HepG2 (cell line): ENCODE measurements around the gene BTBD19. TPM values are rescaled to one million over a fixed set of nuclear protein-coding genes. Genes with fewer than 3 reads are reported as not detected.

ENCODE experiments used
- AKAP8 ChIP-seq: sonication (generic); formaldehyde crosslinking; IDR thresholded peaks from 2 replicates; pipeline ENCODE4 v1.5.1; 2020; ENCODE audit warnings: mild to moderate bottlenecking, missing genetic modification reagents
- BCL6 ChIP-seq: IDR thresholded peaks from 2 replicates; pipeline ENCODE4 v1.6.1; 2016; ENCODE audit warnings: missing genetic modification reagents, missing compliant biosample characterization
- FIP1L1 ChIP-seq: fragments of 200-400 bp; formaldehyde crosslinking; IDR thresholded peaks from 2 replicates; pipeline ENCODE4 v1.6.1; 2018; ENCODE audit warnings: low read depth, mild to moderate bottlenecking, low read length, moderate library complexity, borderline replicate concordance; ENCODE audit not compliant: insufficient read depth
- KLF11 ChIP-seq: IDR thresholded peaks from 2 replicates; pipeline ENCODE4 v1.6.1; 2016; ENCODE audit warnings: missing compliant biosample characterization
- NFYB ChIP-seq: sonication (generic); formaldehyde crosslinking; IDR thresholded peaks from 2 replicates; pipeline ENCODE4 v1.4.0; 2020; ENCODE audit warnings: missing genetic modification reagents
- PHF21A ChIP-seq: sonication (generic); formaldehyde crosslinking; IDR thresholded peaks from 2 replicates; pipeline ENCODE4 v1.5.0; 2020; ENCODE audit warnings: mild to moderate bottlenecking, missing genetic modification reagents
- PITX1 ChIP-seq: sonication (generic); formaldehyde crosslinking; IDR thresholded peaks from 2 replicates; pipeline ENCODE4 v1.5.1; 2020; ENCODE audit warnings: mild to moderate bottlenecking, missing genetic modification reagents
- PLRG1 ChIP-seq: fragments of 450-650 bp; conservative IDR thresholded peaks from 2 replicates; pipeline ENCODE4 v1.6.1; 2016
- RORA ChIP-seq: sonication (generic); formaldehyde crosslinking; IDR thresholded peaks from 2 replicates; pipeline ENCODE4 v1.5.0; 2020; ENCODE audit warnings: mild to moderate bottlenecking, missing genetic modification reagents, moderate library complexity
- YY1 ChIP-seq: IDR thresholded peaks from 2 replicates; pipeline ENCODE4 v1.6.1; 2011; ENCODE audit warnings: low read length, low read depth, moderate library complexity, mild to moderate bottlenecking; ENCODE audit not compliant: insufficient read depth, insufficient replicate concordance
- ZFP36 ChIP-seq: fragments of 150-350 bp; IDR thresholded peaks from 2 replicates; pipeline ENCODE4 v1.6.1; 2018; ENCODE audit warnings: borderline replicate concordance, low read length, low read depth; ENCODE audit not compliant: partially characterized antibody
- ZNF543 ChIP-seq: sonication (generic); formaldehyde crosslinking; IDR thresholded peaks from 2 replicates; pipeline ENCODE4 v1.4.0; 2020; ENCODE audit warnings: mild to moderate bottlenecking, missing genetic modification reagents
- ZNF547 ChIP-seq: sonication (generic); formaldehyde crosslinking; IDR thresholded peaks from 2 replicates; pipeline ENCODE4 v1.5.1; 2020; ENCODE audit warnings: mild to moderate bottlenecking, missing genetic modification reagents
- ZNF800 ChIP-seq: sonication (generic); formaldehyde crosslinking; IDR thresholded peaks from 2 replicates; pipeline ENCODE4 v1.4.0; 2020; ENCODE audit warnings: missing genetic modification reagents
- ZUFSP ChIP-seq: sonication (generic); formaldehyde crosslinking; IDR thresholded peaks from 2 replicates; pipeline ENCODE4 v1.9.0; 2021; ENCODE audit warnings: missing genetic modification reagents, mild to moderate bottlenecking, borderline replicate concordance
- polyA plus RNA-seq, 8 experiments: library from polyadenylated mRNA; depleted of rRNA in 3 of 8; stranded (reverse) in 7 of 8; unstranded in 1 of 8; fragments of >200 nt; fragmentation: Illumina TruSeq in 4 of 8; extraction: Trizol in 4 of 8; gene quantifications; 2 replicates each; pipeline versions ENCODE4 v1.2.1 to v1.2.3, GENCODE V29; 2011 to 2016; ENCODE audit warnings: low read depth in 4 of 8, missing spikeins in 1 of 8, mixed read lengths in 1 of 8; ENCODE audit not compliant: insufficient read depth in 1 of 8
- total RNA-seq, 5 experiments: library from RNA; depleted of rRNA; stranded (reverse); fragments of >200 nt; fragmentation: Illumina TruSeq; extraction: Trizol; gene quantifications; 2 replicates each; pipeline ENCODE4 v1.2.3, GENCODE V29; 2016; ENCODE audit warnings: low read depth in 1 of 5
- TF ChIP-seq, protein P1 (sequence below): sonication (generic); formaldehyde crosslinking; IDR thresholded peaks from 2 replicates; pipeline ENCODE4 v1.4.0; 2020; ENCODE audit warnings: missing genetic modification reagents
- TF ChIP-seq, protein P2 (sequence below): sonication (generic); formaldehyde crosslinking; IDR thresholded peaks from 2 replicates; pipeline ENCODE4 v1.4.0; 2020; ENCODE audit warnings: missing genetic modification reagents

Gene BTBD19
- total and polyA plus RNA-seq, 2 of the 13 experiments (the other 11 are each of a cell fraction or from before 2014, with no cell fraction given) = 2.7 to 6.7 TPM

- TF ChIP-seq PHF21A (CRISPR knock-in tag) (peak; percentile 93), ZNF800 (CRISPR knock-in tag) (no peak), PLRG1 (no peak), BCL6 (CRISPR knock-in tag) (peak; percentile 57), PITX1 (CRISPR knock-in tag) (peak; percentile 48; the same call in 1 of the 2 replicates), KLF11 (CRISPR knock-in tag) (peak; percentile 51; the same call in 1 of the 2 replicates), ZUFSP (CRISPR knock-in tag) (no peak), ZNF543 (peak; percentile 94), ZFP36 (no peak), AKAP8 (CRISPR knock-in tag) (peak; percentile 51; the same call in 1 of the 2 replicates), RORA (CRISPR knock-in tag) (no peak), ZNF547 (0 out of 2 replicates have a peak, but pooled peaks have one; percentile 3), NFYB (CRISPR knock-in tag) (peak; percentile 28; the same call in 1 of the 2 replicates), YY1 (peak; percentile 58), FIP1L1 (no peak)
- TF ChIP-seq, protein P1, sequence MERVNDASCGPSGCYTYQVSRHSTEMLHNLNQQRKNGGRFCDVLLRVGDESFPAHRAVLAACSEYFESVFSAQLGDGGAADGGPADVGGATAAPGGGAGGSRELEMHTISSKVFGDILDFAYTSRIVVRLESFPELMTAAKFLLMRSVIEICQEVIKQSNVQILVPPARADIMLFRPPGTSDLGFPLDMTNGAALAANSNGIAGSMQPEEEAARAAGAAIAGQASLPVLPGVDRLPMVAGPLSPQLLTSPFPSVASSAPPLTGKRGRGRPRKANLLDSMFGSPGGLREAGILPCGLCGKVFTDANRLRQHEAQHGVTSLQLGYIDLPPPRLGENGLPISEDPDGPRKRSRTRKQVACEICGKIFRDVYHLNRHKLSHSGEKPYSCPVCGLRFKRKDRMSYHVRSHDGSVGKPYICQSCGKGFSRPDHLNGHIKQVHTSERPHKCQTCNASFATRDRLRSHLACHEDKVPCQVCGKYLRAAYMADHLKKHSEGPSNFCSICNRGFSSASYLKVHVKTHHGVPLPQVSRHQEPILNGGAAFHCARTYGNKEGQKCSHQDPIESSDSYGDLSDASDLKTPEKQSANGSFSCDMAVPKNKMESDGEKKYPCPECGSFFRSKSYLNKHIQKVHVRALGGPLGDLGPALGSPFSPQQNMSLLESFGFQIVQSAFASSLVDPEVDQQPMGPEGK (CRISPR knock-in tag) = peak; percentile 78
- TF ChIP-seq, protein P2, sequence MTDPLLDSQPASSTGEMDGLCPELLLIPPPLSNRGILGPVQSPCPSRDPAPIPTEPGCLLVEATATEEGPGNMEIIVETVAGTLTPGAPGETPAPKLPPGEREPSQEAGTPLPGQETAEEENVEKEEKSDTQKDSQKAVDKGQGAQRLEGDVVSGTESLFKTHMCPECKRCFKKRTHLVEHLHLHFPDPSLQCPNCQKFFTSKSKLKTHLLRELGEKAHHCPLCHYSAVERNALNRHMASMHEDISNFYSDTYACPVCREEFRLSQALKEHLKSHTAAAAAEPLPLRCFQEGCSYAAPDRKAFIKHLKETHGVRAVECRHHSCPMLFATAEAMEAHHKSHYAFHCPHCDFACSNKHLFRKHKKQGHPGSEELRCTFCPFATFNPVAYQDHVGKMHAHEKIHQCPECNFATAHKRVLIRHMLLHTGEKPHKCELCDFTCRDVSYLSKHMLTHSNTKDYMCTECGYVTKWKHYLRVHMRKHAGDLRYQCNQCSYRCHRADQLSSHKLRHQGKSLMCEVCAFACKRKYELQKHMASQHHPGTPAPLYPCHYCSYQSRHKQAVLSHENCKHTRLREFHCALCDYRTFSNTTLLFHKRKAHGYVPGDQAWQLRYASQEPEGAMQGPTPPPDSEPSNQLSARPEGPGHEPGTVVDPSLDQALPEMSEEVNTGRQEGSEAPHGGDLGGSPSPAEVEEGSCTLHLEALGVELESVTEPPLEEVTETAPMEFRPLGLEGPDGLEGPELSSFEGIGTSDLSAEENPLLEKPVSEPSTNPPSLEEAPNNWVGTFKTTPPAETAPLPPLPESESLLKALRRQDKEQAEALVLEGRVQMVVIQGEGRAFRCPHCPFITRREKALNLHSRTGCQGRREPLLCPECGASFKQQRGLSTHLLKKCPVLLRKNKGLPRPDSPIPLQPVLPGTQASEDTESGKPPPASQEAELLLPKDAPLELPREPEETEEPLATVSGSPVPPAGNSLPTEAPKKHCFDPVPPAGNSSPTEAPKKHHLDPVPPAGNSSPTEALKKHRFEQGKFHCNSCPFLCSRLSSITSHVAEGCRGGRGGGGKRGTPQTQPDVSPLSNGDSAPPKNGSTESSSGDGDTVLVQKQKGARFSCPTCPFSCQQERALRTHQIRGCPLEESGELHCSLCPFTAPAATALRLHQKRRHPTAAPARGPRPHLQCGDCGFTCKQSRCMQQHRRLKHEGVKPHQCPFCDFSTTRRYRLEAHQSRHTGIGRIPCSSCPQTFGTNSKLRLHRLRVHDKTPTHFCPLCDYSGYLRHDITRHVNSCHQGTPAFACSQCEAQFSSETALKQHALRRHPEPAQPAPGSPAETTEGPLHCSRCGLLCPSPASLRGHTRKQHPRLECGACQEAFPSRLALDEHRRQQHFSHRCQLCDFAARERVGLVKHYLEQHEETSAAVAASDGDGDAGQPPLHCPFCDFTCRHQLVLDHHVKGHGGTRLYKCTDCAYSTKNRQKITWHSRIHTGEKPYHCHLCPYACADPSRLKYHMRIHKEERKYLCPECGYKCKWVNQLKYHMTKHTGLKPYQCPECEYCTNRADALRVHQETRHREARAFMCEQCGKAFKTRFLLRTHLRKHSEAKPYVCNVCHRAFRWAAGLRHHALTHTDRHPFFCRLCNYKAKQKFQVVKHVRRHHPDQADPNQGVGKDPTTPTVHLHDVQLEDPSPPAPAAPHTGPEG = no peak
These were observed 8.3 kb upstream of the BTBD19 start, which contains the start of gene PLK3 (continued) for GRCh38 chr1:44799770-44800584.
